B cell (primary cell): ENCODE results near the gene HOXC4.

ENCODE experiments used
- CTCF ChIP-seq: fragments of 200-600 bp; IDR thresholded peaks from one replicate; pipeline ENCODE4 v1.8.0; 2022; ENCODE audit warnings: antibody characterized with exemption, mild to moderate bottlenecking
- EZH2 ChIP-seq: IDR thresholded peaks from 2 replicates; pipeline ENCODE4 v1.6.1; 2012; ENCODE audit warnings: borderline replicate concordance, low read depth, mild to moderate bottlenecking, moderate library complexity, low read length; ENCODE audit not compliant: insufficient read depth, poor library complexity, severe bottlenecking

DNA sequence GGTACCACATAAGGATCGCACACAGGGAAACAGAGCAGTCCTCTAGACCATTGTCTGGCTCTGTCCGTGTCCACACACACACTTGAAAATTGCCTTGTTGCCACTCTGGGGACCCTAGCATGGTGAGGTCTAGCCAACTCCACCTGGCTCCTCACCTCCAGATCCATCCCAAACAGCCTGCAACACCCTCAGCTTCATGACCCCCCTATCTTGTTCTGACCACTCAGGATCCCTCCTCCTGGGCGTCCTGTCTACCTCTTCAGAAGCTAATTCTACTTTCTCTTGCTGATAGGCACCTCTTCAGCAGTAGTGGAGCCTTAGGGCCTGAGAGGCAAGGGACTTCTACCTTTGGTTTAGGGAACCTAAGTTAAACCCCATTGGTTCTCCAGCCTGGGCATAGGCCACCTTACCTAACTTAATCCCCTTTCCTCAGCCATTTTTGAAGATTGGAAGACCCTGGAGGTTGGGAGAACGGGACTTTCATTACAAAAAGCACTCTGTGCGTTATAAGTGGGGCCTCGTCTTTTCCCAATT is 21.5 kb upstream of the HOXC4 start:
- TF ChIP-seq CTCF (no peak), EZH2 (no peak)
